OCI-LY1 (cell line): Measurements from ENCODE around the gene TUBA3E.
"Not testable (repeated sequence)": the region's sequence is repeated elsewhere in the genome, so short reads cannot be mapped to it uniquely, and the experiment has no call there.

Source experiments
- EZH2 ChIP-seq: fragments of 200-600 bp; sonication (generic), shearing (Covaris generic); IDR thresholded peaks from 2 replicates; pipeline ENCODE4 v1.8.0; 2017; ENCODE audit warnings: borderline replicate concordance, mixed run types, mild to moderate bottlenecking, antibody characterized with exemption, low read length, moderate library complexity, mixed read lengths
- TF ChIP-seq, protein P1 (sequence below): fragments of 200-600 bp; sonication (generic), shearing (Covaris generic); IDR thresholded peaks from 2 replicates; pipeline ENCODE4 v1.5.1; 2017; ENCODE audit warnings: mild to moderate bottlenecking, antibody characterized with exemption, low read length, moderate library complexity, mixed read lengths

- TF ChIP-seq, protein P1, sequence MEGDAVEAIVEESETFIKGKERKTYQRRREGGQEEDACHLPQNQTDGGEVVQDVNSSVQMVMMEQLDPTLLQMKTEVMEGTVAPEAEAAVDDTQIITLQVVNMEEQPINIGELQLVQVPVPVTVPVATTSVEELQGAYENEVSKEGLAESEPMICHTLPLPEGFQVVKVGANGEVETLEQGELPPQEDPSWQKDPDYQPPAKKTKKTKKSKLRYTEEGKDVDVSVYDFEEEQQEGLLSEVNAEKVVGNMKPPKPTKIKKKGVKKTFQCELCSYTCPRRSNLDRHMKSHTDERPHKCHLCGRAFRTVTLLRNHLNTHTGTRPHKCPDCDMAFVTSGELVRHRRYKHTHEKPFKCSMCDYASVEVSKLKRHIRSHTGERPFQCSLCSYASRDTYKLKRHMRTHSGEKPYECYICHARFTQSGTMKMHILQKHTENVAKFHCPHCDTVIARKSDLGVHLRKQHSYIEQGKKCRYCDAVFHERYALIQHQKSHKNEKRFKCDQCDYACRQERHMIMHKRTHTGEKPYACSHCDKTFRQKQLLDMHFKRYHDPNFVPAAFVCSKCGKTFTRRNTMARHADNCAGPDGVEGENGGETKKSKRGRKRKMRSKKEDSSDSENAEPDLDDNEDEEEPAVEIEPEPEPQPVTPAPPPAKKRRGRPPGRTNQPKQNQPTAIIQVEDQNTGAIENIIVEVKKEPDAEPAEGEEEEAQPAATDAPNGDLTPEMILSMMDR: not testable (repeated sequence)
- TF ChIP-seq EZH2: not testable (repeated sequence)
These were observed 8.8 kb upstream of the TUBA3E start for GRCh38 chr2:130207051-130207450.
